Upper lobe of right lung (tissue), 1 donor: Measurements from ENCODE around the gene KIF16B. TPM values are rescaled to one million over a fixed set of nuclear protein-coding genes. Genes with fewer than 3 reads are reported as not detected.

Experiments used
- ATAC-seq: fragments of 200-7000 bp; cut with Tn5 transposase; one replicate; pipeline ENCODE4 v1.9.1; 2020; ENCODE audit warnings: mild to moderate bottlenecking, moderate library complexity
- DNase-seq: peaks from one replicate; pipeline ENCODE4 v3.0.0-alpha.2; 2020
- H3K27ac ChIP-seq: fragments of 200-600 bp; one replicate; pipeline ENCODE4 v1.8.0; 2022
- H3K27me3 ChIP-seq: fragments of 200-600 bp; one replicate; pipeline ENCODE4 v1.8.0; 2022; ENCODE audit warnings: mild to moderate bottlenecking
- H3K36me3 ChIP-seq: fragments of 200-600 bp; one replicate; pipeline ENCODE4 v1.8.0; 2022
- H3K4me1 ChIP-seq: fragments of 200-600 bp; one replicate; pipeline ENCODE4 v1.8.0; 2022
- H3K4me3 ChIP-seq: fragments of 200-600 bp; one replicate; pipeline ENCODE4 v1.8.0; 2022; ENCODE audit warnings: mild to moderate bottlenecking
- H3K9me3 ChIP-seq: fragments of 200-600 bp; one replicate; pipeline ENCODE4 v1.8.0; 2022
- CTCF ChIP-seq: fragments of 200-600 bp; IDR thresholded peaks from one replicate; pipeline ENCODE4 v1.8.0; 2022; ENCODE audit warnings: antibody characterized with exemption
- intact Hi-C: fragments of 100-400 bp; cut with DNase I; formaldehyde crosslinking; loops from one replicate; pipeline ENCODE4 v1.11.0; 2022
- total RNA-seq: library from RNA; stranded (reverse); fragmentation: NEBNext Ultra II Directional; extraction: Animal tissue kit (Norgen Biotek cat#: 25700); gene quantifications from one replicate; pipeline ENCODE4 v1.2.1, GENCODE V29; 2021
- donor health status: DM: no; HTN: yes; CAD: no; lungs with severe emphysema.

Gene KIF16B
- total RNA-seq, 1 donor from 2014 or later, result 21.6 TPM

DNA sequence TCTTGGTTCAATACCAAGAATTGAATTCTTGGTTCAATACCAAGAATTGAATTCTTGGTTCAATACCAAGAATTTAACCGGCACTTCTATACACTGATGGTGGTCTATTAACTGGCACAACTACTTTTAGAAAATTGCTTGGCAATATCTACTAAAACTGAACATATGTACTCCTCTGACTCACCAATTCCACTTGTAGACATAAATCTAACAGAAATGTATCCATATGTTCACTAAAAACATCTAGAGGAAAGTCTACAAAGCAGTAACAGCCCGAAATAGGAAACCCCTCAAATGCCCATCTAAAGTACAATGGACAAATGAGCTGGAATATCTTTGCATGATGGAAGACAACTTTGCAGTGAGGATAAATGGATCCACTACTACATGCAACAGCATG is 71.9 kb downstream of the KIF16B start:
- no peaks in the 10 kb centered on the region for H3K9me3 ChIP-seq
- intact Hi-C loops, result no loop called here
- no peak for TF ChIP-seq CTCF

GRCh38 chr20:16500197-16500596 is 73.1 kb downstream of the KIF16B start:
- intact Hi-C loops, result no loop called here
- no peaks in the 10 kb centered on the region for H3K9me3 ChIP-seq
- no peak for DNase-seq
- no peaks in the 10 kb centered on the region for H3K27me3 ChIP-seq
- no peaks in the 10 kb centered on the region for H3K4me1 ChIP-seq
- H3K4me3 ChIP-seq, result no peak overlapping the region
- H3K36me3 ChIP-seq, result peaks cover 37% of the 10 kb centered on the region
- no peak overlapping the region for H3K27ac ChIP-seq
- no peak for ATAC-seq
- TF ChIP-seq CTCF, result no peak

More for the DNA sequence above, 71.9 kb downstream of the KIF16B start:
- DNase-seq (no peak), ATAC-seq (no peak)
- Histone ChIP-seq H3K27me3 (no peaks in the 10 kb centered on the region), H3K36me3 (peaks cover 47% of the 10 kb centered on the region), H3K4me1 (no peaks in the 10 kb centered on the region), H3K27ac (no peak overlapping the region), H3K4me3 (no peak overlapping the region)

GRCh38 chr20:16498526-16499253 is 74.6 kb downstream of the KIF16B start:
- Histone ChIP-seq H3K36me3 (peaks cover 22% of the 10 kb centered on the region), H3K4me1 (no peaks in the 10 kb centered on the region), H3K4me3 (no peak overlapping the region), H3K9me3 (no peaks in the 10 kb centered on the region), H3K27ac (no peak overlapping the region), H3K27me3 (no peaks in the 10 kb centered on the region)
- TF ChIP-seq CTCF, result no peak
- intact Hi-C loops, result no loop called here
- ATAC-seq, result no peak
- DNase-seq, result no peak

DNA sequence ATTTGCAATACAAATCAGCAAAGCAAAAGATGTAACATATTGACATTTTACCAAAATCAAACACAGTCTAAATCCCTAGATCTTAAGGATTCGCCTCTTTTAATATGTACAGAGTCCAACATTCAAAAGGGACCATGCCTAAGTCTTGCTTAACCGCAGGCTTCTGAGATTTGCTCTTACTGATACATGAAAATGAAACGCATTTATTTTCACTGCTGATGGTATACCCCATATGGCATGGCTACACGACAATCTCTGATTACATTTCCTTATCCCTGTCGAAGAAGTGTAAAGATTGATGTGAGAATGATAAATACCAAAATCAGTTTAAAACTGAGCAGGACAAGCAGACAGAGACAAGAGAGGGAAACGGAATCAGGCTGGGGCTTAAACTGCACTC is 75.4 kb downstream of the KIF16B start:
- H3K27me3 ChIP-seq, result no peaks in the 10 kb centered on the region
- H3K36me3 ChIP-seq, result peaks cover 21% of the 10 kb centered on the region
- no peak for DNase-seq
- H3K4me3 ChIP-seq, result no peak overlapping the region
- no peak for ATAC-seq
- H3K27ac ChIP-seq, result no peak overlapping the region
- no peak for TF ChIP-seq CTCF
- H3K4me1 ChIP-seq, result no peaks in the 10 kb centered on the region
- H3K9me3 ChIP-seq, result no peaks in the 10 kb centered on the region
- intact Hi-C loops, result no loop called here

DNA sequence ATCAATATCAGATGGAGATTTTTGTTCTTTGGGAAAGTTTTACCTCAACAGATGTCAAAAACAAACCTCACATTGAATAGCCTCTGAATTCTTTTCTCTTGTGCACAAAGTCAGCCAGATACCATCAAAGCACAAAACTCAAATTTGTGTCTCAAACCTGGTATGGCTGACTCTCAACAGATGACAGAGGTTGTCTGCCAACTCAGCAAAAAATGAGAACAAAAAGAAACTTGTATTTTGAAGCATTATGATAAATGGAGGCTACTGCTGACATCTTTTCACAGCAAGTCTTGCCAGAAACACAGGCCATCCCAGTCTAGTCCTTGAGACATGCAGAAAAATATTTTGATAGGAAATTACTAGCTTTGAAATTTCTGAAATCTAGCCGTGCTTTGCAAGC is 79.8 kb downstream of the KIF16B start:
- Histone ChIP-seq H3K9me3 (no peaks in the 10 kb centered on the region), H3K4me1 (no peaks in the 10 kb centered on the region), H3K4me3 (no peak overlapping the region), H3K36me3 (peaks cover 18% of the 10 kb centered on the region), H3K27me3 (no peaks in the 10 kb centered on the region), H3K27ac (no peak overlapping the region)
- TF ChIP-seq CTCF, result no peak
- intact Hi-C loops, result no loop called here
- DNase-seq, result no peak
- ATAC-seq, result no peak
